H9 (cell line): ENCODE measurements around the gene ZFYVE28. TPM values are rescaled to one million over a fixed set of nuclear protein-coding genes. Genes with fewer than 3 reads are reported as not detected.

ENCODE experiments used
- DNase-seq: peaks from one replicate; pipeline ENCODE4 v3.0.0-alpha.2; 2017
- H2AFZ ChIP-seq: one replicate; pipeline ENCODE4 v1.6.1; 2013; ENCODE audit warnings: mild to moderate bottlenecking, low read length, control low read depth, moderate library complexity
- H2AK5ac ChIP-seq: 2 replicates; pipeline ENCODE4 v1.6.1; 2013; ENCODE audit warnings: low read length, control low read depth, mixed read lengths; ENCODE audit not compliant: insufficient read length
- H2BK120ac ChIP-seq: one replicate; pipeline ENCODE4 v1.6.1; 2013; ENCODE audit warnings: low read depth, mild to moderate bottlenecking, low read length, control low read depth, inconsistent platforms; ENCODE audit not compliant: poor library complexity, severe bottlenecking
- H2BK12ac ChIP-seq: 2 replicates; pipeline ENCODE4 v1.6.1; 2013; ENCODE audit warnings: low read length, control low read depth, mixed read lengths, low read depth; ENCODE audit not compliant: insufficient read length
- H2BK15ac ChIP-seq: 2 replicates; pipeline ENCODE4 v1.6.1; 2013; ENCODE audit warnings: low read depth, low read length, control low read depth
- H2BK20ac ChIP-seq: one replicate; pipeline ENCODE4 v1.6.1; 2013; ENCODE audit warnings: low read depth, mild to moderate bottlenecking, low read length, control low read depth, inconsistent platforms; ENCODE audit not compliant: poor library complexity, severe bottlenecking
- H2BK5ac ChIP-seq: 2 replicates; pipeline ENCODE4 v1.6.1; 2013; ENCODE audit warnings: low read length, control low read depth, mixed read lengths; ENCODE audit not compliant: insufficient read length
- H3K14ac ChIP-seq: 2 replicates; pipeline ENCODE4 v1.6.1; 2013; ENCODE audit warnings: low read length, control low read depth; ENCODE audit not compliant: insufficient read depth
- H3K18ac ChIP-seq: 2 replicates; pipeline ENCODE4 v1.6.1; 2013; ENCODE audit warnings: low read depth, mild to moderate bottlenecking, mixed read lengths, low read length, control low read depth; ENCODE audit not compliant: insufficient read length
- H3K23ac ChIP-seq: 2 replicates; pipeline ENCODE4 v1.6.1; 2013; ENCODE audit warnings: low read length, control low read depth, mixed read lengths, low read depth; ENCODE audit not compliant: insufficient read length
- H3K23me2 ChIP-seq: 2 replicates; pipeline ENCODE4 v1.6.1; 2013; ENCODE audit warnings: low read depth, mild to moderate bottlenecking, mixed read lengths, low read length, control low read depth; ENCODE audit not compliant: insufficient read length, poor library complexity, severe bottlenecking
- H3K27ac ChIP-seq: 2 replicates; pipeline ENCODE4 v1.5.1; 2013; ENCODE audit warnings: low read length, control low read depth, mixed read lengths, low read depth; ENCODE audit not compliant: insufficient read length
- H3K27me3 ChIP-seq: 2 replicates; pipeline ENCODE4 v1.6.1; 2013; ENCODE audit warnings: low read length, control low read depth, inconsistent platforms; ENCODE audit not compliant: insufficient read depth
- H3K4ac ChIP-seq: 2 replicates; pipeline ENCODE4 v1.6.1; 2013; ENCODE audit warnings: low read depth, mild to moderate bottlenecking, control low read depth, inconsistent platforms, low read length, moderate library complexity
- H3K4me1 ChIP-seq: 2 replicates; pipeline ENCODE4 v1.6.1; 2013; ENCODE audit warnings: low read length, control low read depth, inconsistent platforms; ENCODE audit not compliant: insufficient read depth
- H3K4me2 ChIP-seq: 2 replicates; pipeline ENCODE4 v1.6.1; 2013; ENCODE audit warnings: low read length, control low read depth, mixed read lengths; ENCODE audit not compliant: insufficient read length, insufficient read depth
- H3K56ac ChIP-seq: 2 replicates; pipeline ENCODE4 v1.6.1; 2013; ENCODE audit warnings: low read depth, mild to moderate bottlenecking, mixed read lengths, low read length, control low read depth; ENCODE audit not compliant: insufficient read length
- H3K79me1 ChIP-seq: 2 replicates; pipeline ENCODE4 v1.6.1; 2013; ENCODE audit warnings: low read depth, mild to moderate bottlenecking, moderate library complexity, low read length, control low read depth, inconsistent platforms; ENCODE audit not compliant: insufficient read depth, poor library complexity, severe bottlenecking
- H3K79me2 ChIP-seq: 2 replicates; pipeline ENCODE4 v1.6.1; 2013; ENCODE audit warnings: low read length, control low read depth, inconsistent platforms; ENCODE audit not compliant: insufficient read depth
- H3K9ac ChIP-seq: 2 replicates; pipeline ENCODE4 v1.6.1; 2013; ENCODE audit warnings: low read length, control low read depth, mixed read lengths; ENCODE audit not compliant: insufficient read length; ENCODE audit errors: extremely low read depth
- H3K9me3 ChIP-seq: one replicate; pipeline ENCODE4 v1.6.1; 2013; ENCODE audit warnings: low read depth, low read length, inconsistent platforms; ENCODE audit not compliant: control insufficient read depth
- H3T11ph ChIP-seq: one replicate; pipeline ENCODE4 v1.6.1; 2013; ENCODE audit warnings: mild to moderate bottlenecking, low read length, control low read depth, inconsistent platforms
- H4K20me1 ChIP-seq: one replicate; pipeline ENCODE4 v1.6.1; 2013; ENCODE audit not compliant: control insufficient read depth, insufficient read length, insufficient read depth
- H4K5ac ChIP-seq: 2 replicates; pipeline ENCODE4 v1.6.1; 2013; ENCODE audit warnings: low read depth, mild to moderate bottlenecking, mixed read lengths, low read length, control low read depth; ENCODE audit not compliant: insufficient read length
- H4K8ac ChIP-seq: replicated peaks from 2 replicates; pipeline ENCODE4 v1.6.1; 2013; ENCODE audit warnings: low read length, control low read depth, mixed read lengths, low read depth; ENCODE audit not compliant: insufficient read length
- H4K91ac ChIP-seq: 2 replicates; pipeline ENCODE4 v1.6.1; 2013; ENCODE audit warnings: low read depth, mild to moderate bottlenecking, moderate library complexity, mixed read lengths, low read length, control low read depth; ENCODE audit not compliant: insufficient read length
- H3K27ac Mint-ChIP-seq, 3 experiments: 2 replicates in 2 of 3; 3 replicates in 1 of 3; pipeline ENCODE4 v1.8.0; 2020 to 2021; ENCODE audit warnings: mixed read lengths in 3 of 3, mild to moderate bottlenecking in 1 of 3, moderate library complexity in 1 of 3
- H3K27me3 Mint-ChIP-seq: 2 replicates; pipeline ENCODE4 v1.8.0; 2021; ENCODE audit warnings: low read depth, mild to moderate bottlenecking, moderate library complexity, mixed read lengths
- H3K36me3 Mint-ChIP-seq, 3 experiments: 2 replicates in 2 of 3; 3 replicates in 1 of 3; pipeline ENCODE4 v1.8.0; 2020 to 2021; ENCODE audit warnings: low read depth in 3 of 3, mixed read lengths in 3 of 3; ENCODE audit not compliant: insufficient read depth in 1 of 3
- H3K4me1 Mint-ChIP-seq, 2 experiments: 2 replicates each; pipeline ENCODE4 v1.8.0; 2020; ENCODE audit warnings: mixed read lengths in 2 of 2
- H3K4me3 Mint-ChIP-seq, 2 experiments: 2 replicates in 1 of 2; 3 replicates in 1 of 2; pipeline ENCODE4 v1.8.0; 2020 to 2021; ENCODE audit warnings: mild to moderate bottlenecking in 2 of 2, mixed read lengths in 2 of 2, moderate library complexity in 1 of 2
- H3K9me3 Mint-ChIP-seq, 2 experiments: 2 replicates in 1 of 2; 3 replicates in 1 of 2; pipeline ENCODE4 v1.8.0; 2020; ENCODE audit warnings: mild to moderate bottlenecking in 2 of 2, mixed read lengths in 2 of 2, moderate library complexity in 1 of 2
- CTCF ChIP-seq: fragments of 200-600 bp; sonication (generic); conservative IDR thresholded peaks from 3 replicates; pipeline ENCODE4 v1.8.0; 2021; ENCODE audit warnings: antibody characterized with exemption, mild to moderate bottlenecking
- WGBS: extraction: QIAGEN DNeasy Blood & Tissue Kit; methylation state at CpG from one replicate; pipeline ENCODE4 v1.1.7; 2013; ENCODE audit warnings: missing lambda C conversion rate, low lambda C conversion rate, mixed read lengths; ENCODE audit not compliant: insufficient read length; ENCODE audit errors: extremely low coverage; 5-methylcytosine and 5-hydroxymethylcytosine counted together
- total RNA-seq: library from RNA; stranded (reverse); gene quantifications from 2 replicates; pipeline ENCODE4 v1.2.1, GENCODE V29; 2021

ZFYVE28 gene
- total RNA-seq, 1 experiment from 2014 or later, result 0.98 TPM

GRCh38 chr4:2236944-2237666, 181.3 kb downstream of the ZFYVE28 start:
- H3K56ac ChIP-seq, result no peak overlapping the region
- WGBS, result no CpG with 5 or more reads among the region's 3 CpGs
- no peak overlapping the region for H2BK12ac ChIP-seq
- H3K4me1 ChIP-seq, result no peaks in the 10 kb centered on the region
- H3K23ac ChIP-seq, result no peak overlapping the region
- no peak overlapping the region for H3K14ac ChIP-seq
- H2AFZ ChIP-seq, result no peak overlapping the region
- no peaks in the 10 kb centered on the region for H3K27me3 ChIP-seq
- H3K18ac ChIP-seq, result no peak overlapping the region
- H2BK20ac ChIP-seq, result no peak overlapping the region
- Mint-ChIP-seq H3K27me3 (no peaks in the 10 kb centered on the region), H3K36me3 (peaks cover 4 to 38% (median 35%) of the 10 kb centered on the region in 3 experiments; a peak in 5 of 7 replicates), H3K4me1 (peaks cover 22 to 25% of the 10 kb centered on the region in 2 experiments), H3K9me3 (no peaks in the 10 kb centered on the region), H3K27ac (peak overlapping the region in 1 of 3 experiments; percentile 17; a peak in 2 of 7 replicates), H3K4me3 (peak overlapping the region in 1 of 2 experiments; percentile 10; a peak in 1 of 5 replicates)
- no peak overlapping the region for H3K9ac ChIP-seq
- no peak overlapping the region for H4K91ac ChIP-seq
- H4K8ac ChIP-seq, result no peak overlapping the region
- no peak overlapping the region for H3T11ph ChIP-seq
- H4K5ac ChIP-seq, result no peak overlapping the region
- H2BK5ac ChIP-seq, result no peak overlapping the region
- no peak overlapping the region for H2BK120ac ChIP-seq
- DNase-seq, result no peak
- no peaks in the 10 kb centered on the region for H4K20me1 ChIP-seq
- no peaks in the 10 kb centered on the region for H3K79me1 ChIP-seq
- no peak overlapping the region for H3K27ac ChIP-seq
- H3K4me2 ChIP-seq, result no peak overlapping the region
- no peak overlapping the region for H3K4ac ChIP-seq
- H2AK5ac ChIP-seq, result no peak overlapping the region
- no peak for TF ChIP-seq CTCF
- peaks cover 6% of the 10 kb centered on the region; the same call in 1 of the 2 replicates for H3K79me2 ChIP-seq
- no peak overlapping the region for H2BK15ac ChIP-seq
- H3K9me3 ChIP-seq, result no peaks in the 10 kb centered on the region
- H3K23me2 ChIP-seq, result no peaks in the 10 kb centered on the region
